GM19324 (cell line): ENCODE data around the gene MYO15B.

Source experiments
- ATAC-seq: cut with Tn5 transposase; IDR thresholded peaks from one replicate; pipeline ENCODE4 v1.9.1; 2021; ENCODE audit warnings: mild to moderate bottlenecking, moderate library complexity; ENCODE audit not compliant: unreplicated experiment, low FRiP score

Gene MYO15B

GRCh38 chr17:75621489-75621888 lies 33.9 kb downstream of the MYO15B start:
- ATAC-seq: no peak

GRCh38 chr17:75622076-75622475 lies 34.5 kb downstream of the MYO15B start:
- ATAC-seq: no peak

- ATAC-seq: no peak
Observed at GRCh38 chr17:75622771-75623273, 35.2 kb downstream of the MYO15B start.

- ATAC-seq: no peak
Observed at GRCh38 chr17:75623386-75623785, 35.8 kb downstream of the MYO15B start.

- ATAC-seq: no peak
Observed at GRCh38 chr17:75624021-75624420, 36.4 kb downstream of the MYO15B start.

- ATAC-seq: no peak
Observed at GRCh38 chr17:75624714-75625345, 37.2 kb downstream of the MYO15B start.

- ATAC-seq: no peak
Observed at GRCh38 chr17:75625813-75626486, 38.4 kb downstream of the MYO15B start.

- no peak for ATAC-seq
Observed at GRCh38 chr17:75626496-75627038, 39.0 kb downstream of the MYO15B start.

GRCh38 chr17:75627094-75627493 lies 39.5 kb downstream of the MYO15B start:
- no peak for ATAC-seq

GRCh38 chr17:75628425-75628824 lies 40.8 kb downstream of the MYO15B start:
- ATAC-seq: no peak

- no peak for ATAC-seq
Observed at GRCh38 chr17:75629157-75629556, 41.6 kb downstream of the MYO15B start.

- no peak for ATAC-seq
Observed at GRCh38 chr17:75630071-75630917, 42.7 kb downstream of the MYO15B start.

GRCh38 chr17:75631353-75631752 lies 43.8 kb downstream of the MYO15B start:
- no peak for ATAC-seq

- no peak for ATAC-seq
Observed at GRCh38 chr17:75632428-75632827, 44.8 kb downstream of the MYO15B start.

GRCh38 chr17:75632863-75633485 lies 45.4 kb downstream of the MYO15B start, which contains the start of gene SMIM5:
SMIM5 (plus strand) TSS chr17:75633434; CDS start chr17:75640202, 6,768 bp downstream.
- no peak for ATAC-seq

GRCh38 chr17:75633486-75634375 lies 46.1 kb downstream of the MYO15B start:
- ATAC-seq: no peak

GRCh38 chr17:75634376-75634740 lies 46.8 kb downstream of the MYO15B start:
- no peak for ATAC-seq

- ATAC-seq: no peak
Observed at GRCh38 chr17:75634754-75635609, 47.4 kb downstream of the MYO15B start.
